ENCODE data around the gene FOXO3.

Gene FOXO3

DNA sequence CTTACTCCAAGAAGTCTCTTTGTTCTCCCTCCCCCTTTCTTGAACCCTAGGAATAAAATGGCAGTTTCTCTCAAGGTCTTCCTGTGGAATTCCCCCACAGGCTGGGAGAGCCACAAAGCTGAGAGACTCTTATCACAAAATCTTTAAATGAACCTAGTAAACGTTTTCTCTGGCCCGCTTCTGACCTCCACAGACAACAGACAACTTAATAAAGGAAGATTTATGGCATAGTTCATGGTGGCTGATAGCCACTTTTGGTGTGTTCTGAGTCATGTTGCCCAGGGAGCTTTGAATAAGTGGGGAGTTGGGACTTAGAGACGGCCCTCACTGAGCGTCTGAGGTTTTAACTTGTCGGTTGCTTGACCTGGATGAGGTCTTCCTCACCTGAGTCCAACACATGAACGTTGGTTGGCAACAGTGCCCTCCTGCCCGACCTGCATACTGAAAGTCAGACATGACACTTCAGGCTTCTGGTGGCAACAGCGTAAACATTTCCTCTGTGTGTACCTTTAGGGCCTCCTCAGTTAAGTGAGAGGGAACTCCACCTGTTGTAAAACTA, 124.1 kb downstream of the FOXO3 start:
- DNase-seq (ENCODE audit: low read depth): no peak

DNA sequence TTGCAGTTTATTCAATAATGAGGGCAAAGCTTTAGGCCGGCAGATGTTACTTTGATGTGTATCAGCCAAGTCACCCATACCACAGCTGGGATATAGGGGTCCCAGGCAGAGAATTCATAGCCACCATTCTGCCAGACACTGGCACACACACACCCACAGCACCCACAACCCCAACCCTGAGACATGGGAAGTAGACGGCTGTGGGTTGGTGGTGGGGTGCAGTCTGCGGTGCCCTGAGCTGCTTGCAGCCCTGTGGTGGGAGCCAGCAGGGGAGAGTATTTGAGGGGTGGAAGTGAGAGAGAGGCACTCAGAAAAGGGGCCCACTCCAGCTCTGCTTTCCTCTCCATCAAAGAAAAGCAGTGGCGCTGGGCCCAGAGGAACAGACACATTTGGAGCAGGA, 125.3 kb downstream of the FOXO3 start:
- no peak for DNase-seq (ENCODE audit: low read depth)

DNA sequence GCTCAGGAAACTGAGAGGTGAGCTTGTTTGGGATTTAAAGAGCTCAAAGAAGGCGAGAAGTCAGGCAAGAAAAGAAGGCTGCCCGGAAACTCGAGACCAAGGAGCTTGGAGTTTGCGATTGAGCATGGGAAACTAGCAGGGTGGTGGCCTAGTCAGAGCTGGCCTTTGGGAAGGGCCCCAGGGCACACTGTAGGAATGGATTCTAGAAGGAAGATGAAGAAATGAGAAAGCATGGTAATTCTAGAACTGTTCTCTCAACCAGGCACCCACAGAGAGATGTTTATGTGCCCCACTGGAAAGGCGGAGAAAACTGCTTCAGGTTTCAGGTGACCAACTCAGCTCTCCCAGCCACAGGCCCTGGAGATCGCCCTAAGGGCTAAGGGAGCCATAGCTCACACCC, 126.2 kb downstream of the FOXO3 start:
- no peak for DNase-seq (ENCODE audit: low read depth)

GRCh38 chr6:108687921-108688320, 127.2 kb downstream of the FOXO3 start:
- DNase-seq (ENCODE audit: low read depth): no peak

GRCh38 chr6:108689272-108690161, 128.8 kb downstream of the FOXO3 start:
- no peak for DNase-seq (ENCODE audit: low read depth)

DNA sequence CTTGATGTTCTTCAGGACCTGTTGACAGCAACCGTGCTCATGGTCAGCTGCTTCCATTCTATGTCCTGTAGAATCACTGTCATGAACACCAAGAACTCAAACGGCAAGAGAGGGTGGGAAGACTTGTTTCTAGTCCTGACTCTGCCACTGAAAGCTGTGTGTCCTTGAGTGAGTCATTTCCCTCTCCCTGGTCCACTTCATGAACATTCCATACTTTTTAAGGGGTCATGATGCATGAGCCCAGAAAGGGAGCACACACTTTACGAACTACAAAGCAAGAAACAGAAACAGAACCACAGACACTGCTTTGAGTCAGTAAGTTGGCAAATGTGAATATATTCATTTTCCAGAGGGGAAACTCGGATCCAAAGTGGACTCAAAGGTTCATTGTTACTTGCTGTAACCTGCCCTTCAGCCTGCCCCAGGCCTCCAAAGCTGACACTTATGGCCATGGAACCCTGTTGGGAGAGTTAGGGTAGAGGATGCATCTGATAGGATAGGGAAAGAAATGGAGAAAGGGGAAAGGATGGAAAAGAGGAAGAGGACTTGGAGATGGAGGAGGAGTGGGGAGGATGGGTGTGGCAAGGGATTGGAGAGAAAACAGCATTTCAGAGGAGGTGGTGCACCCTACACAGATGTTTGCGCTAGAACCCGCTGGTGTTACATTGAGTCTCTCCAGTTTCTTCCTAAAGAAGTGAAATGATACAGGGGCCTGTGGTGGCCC, 129.8 kb downstream of the FOXO3 start:
- DNase-seq (ENCODE audit: low read depth): no peak

DNA sequence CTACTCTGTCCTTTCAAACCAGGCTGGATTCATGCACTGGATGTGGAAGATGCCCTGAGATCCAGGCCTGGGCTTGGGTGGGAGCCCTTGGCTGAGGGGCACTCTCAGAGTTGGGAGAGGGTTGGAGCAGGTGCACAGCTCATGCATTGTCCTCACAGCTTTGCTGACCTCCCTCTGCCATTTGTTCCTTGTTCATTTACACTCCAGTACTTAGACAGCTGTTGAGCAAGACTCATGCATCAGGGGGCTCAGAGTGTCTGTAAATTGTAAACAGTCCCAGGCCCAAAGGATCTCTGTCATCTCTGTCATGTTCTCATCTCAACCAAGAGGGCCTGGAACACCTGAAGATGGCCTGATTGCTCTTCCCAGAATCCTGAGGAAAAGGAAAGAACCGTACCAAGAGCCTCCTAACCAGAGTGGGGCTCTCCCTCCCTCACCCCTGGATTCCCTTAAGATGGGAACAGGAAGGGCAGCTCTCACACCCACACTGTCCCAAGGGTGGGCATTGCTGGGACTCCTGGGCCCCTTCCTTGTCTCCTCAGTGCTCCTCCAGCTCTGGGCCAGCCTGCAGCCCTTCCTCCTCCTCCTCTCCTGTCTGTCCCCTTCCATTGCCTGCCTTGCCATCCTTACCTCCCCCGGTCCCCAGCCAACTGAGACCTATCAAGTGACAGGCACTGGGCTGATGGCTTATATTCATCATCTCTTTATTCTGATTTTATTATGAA, 132.9 kb downstream of the FOXO3 start:
- DNase-seq (ENCODE audit: low read depth): no peak

GRCh38 chr6:108694816-108695215, 134.1 kb downstream of the FOXO3 start:
- DNase-seq (ENCODE audit: low read depth): no peak

- no peak for DNase-seq (ENCODE audit: low read depth)
Measured at GRCh38 chr6:108697561-108698161, 136.9 kb downstream of the FOXO3 start.

GRCh38 chr6:108698593-108699289, 138.0 kb downstream of the FOXO3 start:
- no peak for DNase-seq (ENCODE audit: low read depth)

DNA sequence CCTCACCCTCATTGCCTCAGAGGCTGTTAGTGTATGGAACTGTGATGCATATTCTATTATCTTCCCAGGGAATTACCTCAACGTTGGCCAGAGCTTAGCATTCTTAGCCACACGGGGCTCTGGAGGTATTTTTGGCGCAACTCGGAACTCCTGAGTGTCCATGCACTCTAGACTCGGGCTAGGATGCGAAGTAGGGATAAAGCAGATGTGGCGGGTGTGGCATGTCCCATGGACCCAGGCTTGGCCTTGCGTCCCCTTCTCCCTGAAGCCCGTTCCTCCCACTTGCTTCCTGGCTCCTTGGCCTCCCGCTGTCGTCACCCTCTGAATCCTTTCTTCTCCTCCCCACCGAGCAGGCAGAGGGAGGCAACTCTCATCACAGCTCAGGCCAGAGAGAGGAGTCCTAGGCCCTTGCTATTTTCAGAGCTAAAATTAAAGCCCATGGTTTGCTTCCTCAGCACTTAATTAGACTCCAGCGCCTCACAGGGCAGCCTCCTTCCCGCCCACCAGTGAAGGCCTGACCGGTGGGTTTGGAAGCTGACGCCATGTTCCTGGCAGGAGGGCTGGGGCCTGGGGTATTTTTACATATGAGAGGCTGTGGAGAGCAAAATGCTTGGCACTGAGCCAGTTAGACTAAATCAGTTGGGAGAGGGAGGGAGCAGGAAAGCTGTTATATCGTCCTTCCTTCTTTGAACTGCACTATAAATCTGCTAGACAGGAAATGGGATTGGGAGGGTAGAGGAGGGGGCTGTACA, 138.7 kb downstream of the FOXO3 start:
- DNase-seq (ENCODE audit: low read depth): no peak

DNA sequence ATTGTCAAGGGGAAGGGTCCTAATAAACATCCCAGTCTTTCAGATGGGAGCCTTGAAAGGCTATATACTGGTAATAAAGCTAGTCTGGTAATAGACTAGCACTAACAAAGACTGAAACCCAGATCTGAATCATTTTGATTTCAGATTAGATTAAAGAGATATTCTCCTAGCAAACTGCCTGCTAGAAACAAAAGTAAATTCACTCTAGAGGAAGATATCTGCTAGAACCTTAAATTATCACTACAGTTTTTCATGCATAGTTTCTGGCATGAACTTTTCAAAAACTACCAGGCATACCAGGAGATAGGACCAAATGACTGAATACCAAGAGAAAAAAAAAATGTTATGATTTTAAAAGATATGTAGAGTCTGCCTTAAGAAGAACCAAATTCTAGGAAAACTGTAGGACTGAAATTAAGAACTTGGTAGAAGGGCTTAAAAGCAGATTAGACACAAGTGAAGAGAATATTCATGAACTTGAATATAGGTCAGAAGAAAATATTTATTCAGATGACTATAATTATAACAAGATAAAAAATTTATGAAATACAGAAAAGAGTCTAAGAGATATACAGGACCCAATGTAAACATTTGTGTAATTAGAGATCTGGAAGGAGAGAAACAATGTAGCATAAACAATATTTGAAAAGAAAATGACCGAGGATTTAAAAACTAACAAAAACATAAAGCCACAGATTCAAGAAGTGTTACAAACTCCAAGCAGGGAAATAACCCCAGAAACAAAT, 141.6 kb downstream of the FOXO3 start:
- DNase-seq (ENCODE audit: low read depth): no peak

- DNase-seq (ENCODE audit: low read depth): no peak
Measured at GRCh38 chr6:108706649-108707048, 145.9 kb downstream of the FOXO3 start.

DNA sequence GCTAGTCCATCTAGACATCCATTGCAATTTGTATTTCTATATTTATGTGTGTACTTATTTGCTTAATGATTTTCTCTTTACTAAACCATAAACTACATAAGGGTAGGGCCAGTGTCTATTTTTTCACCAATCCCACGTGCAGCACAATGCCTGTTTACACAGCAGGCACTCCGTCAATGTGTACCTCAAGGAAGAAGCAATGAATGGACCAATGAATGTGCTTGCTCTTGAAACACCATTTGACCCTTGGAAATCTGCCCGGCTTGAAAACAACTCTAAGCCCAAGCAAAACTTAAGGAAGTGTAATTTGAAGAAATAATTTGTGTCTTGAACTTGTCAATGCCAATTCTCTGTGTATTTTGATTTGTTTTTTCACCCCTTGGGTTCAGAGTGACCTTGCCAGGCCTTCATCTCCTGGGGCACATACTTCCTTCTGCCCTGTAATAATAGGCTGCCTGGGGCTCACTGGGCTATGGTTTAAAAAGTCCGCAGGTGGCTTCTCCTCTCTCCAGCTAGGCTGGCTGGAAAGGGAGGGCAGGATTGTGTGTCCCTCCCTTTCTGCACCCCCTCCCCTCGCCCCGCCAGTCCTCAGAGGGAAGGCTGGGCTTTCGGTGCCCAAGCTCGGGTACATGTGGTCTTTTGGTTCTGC, 146.7 kb downstream of the FOXO3 start:
- no peak for DNase-seq (ENCODE audit: low read depth)

DNA sequence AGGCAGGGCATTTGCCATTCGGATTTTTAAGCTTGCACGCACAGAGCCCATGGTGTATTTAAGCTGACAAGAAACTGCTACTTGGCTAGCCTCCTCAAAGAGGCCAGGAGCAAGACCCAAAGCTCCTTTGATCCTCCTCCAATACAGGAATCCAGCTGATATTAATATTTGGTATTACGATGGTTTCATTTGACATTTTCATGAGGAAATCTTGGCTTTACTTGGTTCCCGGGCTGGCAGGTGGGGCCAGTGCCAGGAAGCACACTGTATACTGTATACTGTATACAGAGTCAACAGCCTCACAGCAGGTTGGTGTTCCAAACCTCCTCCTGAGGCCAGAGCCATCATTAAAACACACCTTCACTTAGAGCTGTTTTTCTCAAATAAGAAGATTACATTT, 149.3 kb downstream of the FOXO3 start:
- no peak for DNase-seq (ENCODE audit: low read depth)

- no peak for DNase-seq (ENCODE audit: low read depth)
Measured at GRCh38 chr6:108710551-108710950, 149.8 kb downstream of the FOXO3 start.

DNA sequence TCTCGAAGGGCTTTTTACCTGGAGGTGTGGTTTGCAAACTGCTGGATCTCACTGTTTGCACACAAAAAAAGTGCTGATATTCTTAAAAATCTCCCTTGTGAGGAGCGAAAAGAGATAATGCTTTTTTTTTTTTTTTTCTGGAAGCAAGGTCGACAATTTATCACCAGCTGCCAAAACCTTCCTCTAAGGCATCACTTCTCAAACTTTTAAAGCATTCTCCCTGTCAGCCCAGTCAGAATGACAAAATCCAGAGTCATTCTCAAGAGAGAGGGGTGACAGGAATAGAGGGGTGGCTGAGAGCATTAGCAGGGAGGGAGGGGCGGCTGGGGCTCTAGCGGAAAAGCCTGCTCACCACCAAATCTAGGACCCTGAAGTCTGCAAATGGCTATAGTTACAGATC, 150.4 kb downstream of the FOXO3 start:
- no peak for DNase-seq (ENCODE audit: low read depth)

DNA sequence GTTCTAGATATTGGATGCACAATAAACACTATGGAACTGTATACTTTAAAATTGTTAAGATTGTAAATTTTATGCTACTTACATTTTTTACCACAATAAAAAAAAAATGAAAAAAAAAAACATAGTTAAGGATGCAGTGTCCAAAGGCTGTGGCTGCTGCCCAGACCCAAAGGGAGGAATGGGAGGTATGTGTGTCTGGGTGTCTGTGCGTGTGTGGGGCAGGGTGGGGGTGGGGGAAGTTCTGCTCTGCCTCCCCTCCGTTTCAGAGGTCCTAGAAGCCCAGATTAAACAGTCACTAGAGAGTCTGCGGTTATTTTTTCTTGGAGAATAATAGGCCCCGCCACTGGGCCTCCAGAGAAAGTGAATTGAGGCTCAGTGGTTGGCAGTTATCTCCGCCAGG, 151.1 kb downstream of the FOXO3 start:
- no peak for DNase-seq (ENCODE audit: low read depth)

DNA sequence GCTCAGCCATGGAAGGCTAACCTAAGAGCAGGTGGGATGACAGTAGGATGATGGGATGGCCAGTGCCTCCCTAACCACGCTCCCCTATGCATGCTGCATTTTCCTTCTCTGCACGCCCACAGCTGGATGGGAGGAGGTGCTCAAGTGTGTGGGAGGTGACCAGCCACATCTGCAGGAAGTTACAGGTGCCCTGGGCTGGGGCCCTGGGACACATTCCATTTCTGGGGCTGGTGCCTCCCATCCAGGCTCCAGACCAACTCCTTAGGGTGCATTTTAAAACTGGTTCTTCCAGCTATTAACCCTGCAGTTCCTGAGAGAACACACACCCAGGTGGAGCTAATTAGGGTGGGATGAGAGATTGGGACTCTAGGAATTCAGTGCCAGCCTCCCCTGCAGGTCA, 152.2 kb downstream of the FOXO3 start:
- no peak for DNase-seq (ENCODE audit: low read depth)
